Myocyte (in vitro differentiated cells): Measurements from ENCODE around the gene POLR2H. TPM values are rescaled to one million over a fixed set of nuclear protein-coding genes. Genes with fewer than 3 reads are reported as not detected.

ENCODE experiments used
- DNase-seq: peaks from one replicate; pipeline ENCODE4 v3.0.0-alpha.2; 2012; ENCODE audit warnings: low read depth
- polyA plus RNA-seq: library from polyadenylated mRNA; unstranded; fragments of >200 nt; gene quantifications from one replicate; pipeline ENCODE4 v1.2.1, GENCODE V29; 2012; ENCODE audit warnings: missing spikeins
- total RNA-seq: library from RNA; depleted of rRNA; stranded (reverse); fragments of >200 nt; gene quantifications from 2 replicates; pipeline ENCODE4 v1.2.3, GENCODE V29; 2014

POLR2H gene
- total RNA-seq: 77.1 and 87.4 TPM in 2 replicates
- polyA plus RNA-seq: 74.5 TPM

DNA sequence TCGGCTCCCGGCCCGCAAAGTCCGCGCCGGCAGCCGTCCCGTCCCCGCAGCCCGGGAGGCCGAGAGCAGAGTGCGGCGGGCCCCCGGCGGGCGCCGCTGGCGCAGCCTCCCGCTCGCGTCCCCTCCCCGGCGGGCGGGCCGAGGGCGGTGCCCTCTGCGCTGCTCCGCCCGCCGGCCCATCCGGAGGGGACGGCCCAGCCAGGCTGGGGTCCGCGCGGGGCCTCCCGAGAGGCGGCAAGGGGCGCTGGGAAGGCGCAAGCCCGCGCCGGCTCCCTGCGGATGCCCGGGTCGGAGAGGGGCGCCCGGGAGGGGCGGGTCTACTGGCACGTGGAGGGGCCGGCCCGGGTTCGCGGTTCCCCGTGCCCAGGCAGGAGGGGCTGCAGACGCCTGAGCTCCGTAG lies at the start of gene POLR2H, which contains the start of gene CLCN2:
TSS of gene POLR2H (plus strand) at position 179 of the 400 bp plus-strand sequence. CDS start 1,783 bp downstream, outside the sequence.
TSS of gene CLCN2 (minus strand) at position 74 of the 400 bp plus-strand sequence. CDS start 126 bp downstream, outside the sequence.
- peak; percentile 69 for DNase-seq

- DNase-seq: peak; percentile 93
These were observed 47.2 kb upstream of the POLR2H start, which contains the start of gene EIF4G1 for GRCh38 chr3:184314363-184314699. Gene EIF4G1 (plus strand): TSS chr3:184314606. CDS start chr3:184315797, 1,191 bp downstream.

GRCh38 chr3:184314700-184315542 lies 46.6 kb upstream of the POLR2H start:
- peak; percentile 84 for DNase-seq

DNA sequence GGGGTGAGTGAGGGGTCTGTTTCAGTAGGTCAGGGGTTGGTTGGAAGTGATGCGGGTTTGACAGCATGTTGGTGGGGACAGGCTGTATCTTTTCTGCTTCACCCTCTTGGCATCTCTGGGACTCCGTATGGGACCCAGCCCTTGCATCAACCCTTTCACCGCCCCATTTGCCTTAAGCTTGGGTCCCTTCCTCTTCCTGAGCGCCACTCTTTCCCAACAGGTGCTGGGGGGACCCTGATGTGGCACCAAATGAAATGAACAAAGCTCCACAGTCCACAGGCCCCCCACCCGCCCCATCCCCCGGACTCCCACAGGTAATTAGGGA lies 46.0 kb upstream of the POLR2H start:
- no peak for DNase-seq

- no peak for DNase-seq
These were observed 45.4 kb upstream of the POLR2H start for GRCh38 chr3:184315871-184316661.

GRCh38 chr3:184316792-184317191 lies 44.7 kb upstream of the POLR2H start:
- no peak for DNase-seq

- DNase-seq: no peak
These were observed 44.3 kb upstream of the POLR2H start for GRCh38 chr3:184317201-184317600.

GRCh38 chr3:184320104-184320445 lies 41.4 kb upstream of the POLR2H start:
- peak; percentile 98 for DNase-seq

DNA sequence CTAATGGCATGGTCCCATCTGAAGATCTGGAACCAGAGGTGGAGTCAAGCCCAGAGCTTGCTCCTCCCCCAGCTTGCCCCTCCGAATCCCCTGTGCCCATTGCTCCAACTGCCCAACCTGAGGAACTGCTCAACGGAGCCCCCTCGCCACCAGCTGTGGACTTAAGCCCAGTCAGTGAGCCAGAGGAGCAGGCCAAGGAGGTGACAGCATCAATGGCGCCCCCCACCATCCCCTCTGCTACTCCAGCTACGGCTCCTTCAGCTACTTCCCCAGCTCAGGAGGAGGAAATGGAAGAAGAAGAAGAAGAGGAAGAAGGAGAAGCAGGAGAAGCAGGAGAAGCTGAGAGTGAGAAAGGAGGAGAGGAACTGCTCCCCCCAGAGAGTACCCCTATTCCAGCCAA lies 39.8 kb upstream of the POLR2H start:
- DNase-seq: no peak

GRCh38 chr3:184322731-184323487 lies 38.6 kb upstream of the POLR2H start:
- DNase-seq: no peak

DNA sequence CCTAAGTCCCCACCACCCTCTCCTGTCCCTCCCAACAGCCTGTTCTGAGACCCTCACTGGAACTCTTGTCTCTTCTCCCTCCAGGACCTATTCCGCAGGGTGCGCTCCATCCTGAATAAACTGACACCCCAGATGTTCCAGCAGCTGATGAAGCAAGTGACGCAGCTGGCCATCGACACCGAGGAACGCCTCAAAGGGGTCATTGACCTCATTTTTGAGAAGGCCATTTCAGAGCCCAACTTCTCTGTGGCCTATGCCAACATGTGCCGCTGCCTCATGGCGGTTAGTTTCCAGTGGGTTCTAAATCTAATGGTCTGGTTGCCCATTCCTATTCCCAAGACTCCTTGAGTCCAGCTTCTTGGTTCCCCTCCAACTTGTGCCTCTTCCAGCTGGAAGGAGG lies 37.8 kb upstream of the POLR2H start:
- no peak for DNase-seq

- DNase-seq: no peak
These were observed 36.2 kb upstream of the POLR2H start for GRCh38 chr3:184325269-184325668.

DNA sequence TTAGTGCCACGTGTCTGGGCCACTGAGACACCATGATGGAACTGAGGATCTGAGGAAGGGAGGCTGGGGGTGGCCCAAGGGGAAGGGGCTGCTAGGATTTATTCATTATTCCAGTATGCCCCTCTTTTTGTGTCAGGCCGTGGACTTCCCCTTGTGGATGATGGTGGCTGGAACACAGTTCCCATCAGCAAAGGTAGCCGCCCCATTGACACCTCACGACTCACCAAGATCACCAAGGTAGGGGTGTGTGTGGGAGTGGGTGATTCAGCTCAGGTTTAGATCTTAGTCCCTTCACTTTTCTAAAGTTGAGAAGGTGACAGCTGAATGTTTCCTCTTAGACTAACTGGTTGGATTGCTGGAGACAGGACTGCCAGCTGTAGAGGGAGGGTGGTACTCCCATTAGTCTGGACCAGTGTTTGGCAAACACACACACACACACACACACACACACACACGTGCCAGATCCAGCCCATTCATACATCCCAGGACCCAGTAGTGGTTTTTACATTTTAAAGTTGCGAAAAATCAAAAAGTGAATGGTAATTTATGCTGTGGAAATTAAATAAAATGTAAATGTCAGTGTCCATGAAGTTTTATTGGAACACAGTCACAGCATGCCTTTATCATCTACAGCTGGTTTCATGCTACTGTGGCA lies 35.7 kb upstream of the POLR2H start:
- no peak for DNase-seq

DNA sequence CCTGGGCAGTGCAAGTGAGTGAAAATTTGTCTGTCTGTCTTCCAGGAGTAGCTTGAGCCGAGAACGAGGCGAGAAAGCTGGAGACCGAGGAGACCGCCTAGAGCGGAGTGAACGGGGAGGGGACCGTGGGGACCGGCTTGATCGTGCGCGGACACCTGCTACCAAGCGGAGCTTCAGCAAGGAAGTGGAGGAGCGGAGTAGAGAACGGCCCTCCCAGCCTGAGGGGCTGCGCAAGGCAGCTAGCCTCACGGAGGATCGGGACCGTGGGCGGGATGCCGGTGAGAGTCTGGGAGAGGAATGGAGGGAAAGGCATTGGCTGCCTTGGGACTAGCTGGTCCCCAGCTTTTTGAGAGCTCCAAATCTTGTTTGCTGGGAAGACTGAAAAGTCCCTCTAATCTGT lies 34.3 kb upstream of the POLR2H start:
- DNase-seq: no peak

- DNase-seq: no peak
These were observed 33.0 kb upstream of the POLR2H start for GRCh38 chr3:184328516-184328915.

- peak; percentile 37 for DNase-seq
These were observed 29.0 kb upstream of the POLR2H start for GRCh38 chr3:184332370-184333090.

GRCh38 chr3:184333190-184333589 lies 28.3 kb upstream of the POLR2H start:
- no peak for DNase-seq

- DNase-seq: no peak
These were observed 27.8 kb upstream of the POLR2H start for GRCh38 chr3:184333700-184334099.

DNA sequence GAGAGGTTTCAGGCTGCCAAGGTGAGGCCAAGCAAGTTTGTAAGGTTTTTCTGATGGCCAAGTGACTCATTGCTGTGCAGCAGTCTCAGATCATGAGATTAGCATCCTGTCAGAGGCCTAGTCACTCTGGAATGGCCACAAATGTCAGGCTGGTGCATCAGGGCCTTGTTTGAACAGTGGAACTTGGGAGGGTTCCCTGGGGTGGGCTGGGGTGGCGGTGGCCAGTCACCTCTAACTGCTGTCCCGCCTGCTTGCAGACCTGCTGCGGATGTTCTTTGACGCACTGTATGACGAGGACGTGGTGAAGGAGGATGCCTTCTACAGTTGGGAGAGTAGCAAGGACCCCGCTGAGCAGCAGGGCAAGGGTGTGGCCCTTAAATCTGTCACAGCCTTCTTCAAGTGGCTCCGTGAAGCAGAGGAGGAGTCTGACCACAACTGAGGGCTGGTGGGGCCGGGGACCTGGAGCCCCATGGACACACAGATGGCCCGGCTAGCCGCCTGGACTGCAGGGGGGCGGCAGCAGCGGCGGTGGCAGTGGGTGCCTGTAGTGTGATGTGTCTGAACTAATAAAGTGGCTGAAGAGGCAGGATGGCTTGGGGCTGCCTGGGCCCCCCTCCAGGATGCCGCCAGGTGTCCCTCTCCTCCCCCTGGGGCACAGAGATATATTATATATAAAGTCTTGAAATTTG lies 26.9 kb upstream of the POLR2H start:
- DNase-seq: peak; percentile 54

- DNase-seq: no peak
These were observed 26.2 kb upstream of the POLR2H start for GRCh38 chr3:184335291-184335660.
